ENCODE results near the gene FHL2.

FHL2 gene

GRCh38 chr2:105377871-105378270 is 21.0 kb downstream of the FHL2 start:
- DNase-seq = no peak

- no peak for DNase-seq
Observed at GRCh38 chr2:105376789-105377240, 22.0 kb downstream of the FHL2 start.

GRCh38 chr2:105376010-105376409 is 22.8 kb downstream of the FHL2 start:
- DNase-seq = no peak

- DNase-seq = no peak
Observed at GRCh38 chr2:105375001-105375561, 23.8 kb downstream of the FHL2 start.

GRCh38 chr2:105373895-105374401 is 24.9 kb downstream of the FHL2 start:
- no peak for DNase-seq

GRCh38 chr2:105373344-105373781 is 25.5 kb downstream of the FHL2 start:
- DNase-seq = no peak

GRCh38 chr2:105371810-105372209 is 27.0 kb downstream of the FHL2 start:
- DNase-seq = no peak

- DNase-seq = no peak
Observed at GRCh38 chr2:105371156-105371555, 27.7 kb downstream of the FHL2 start.

GRCh38 chr2:105369777-105370690 is 28.8 kb downstream of the FHL2 start:
- DNase-seq = peak; percentile 10

GRCh38 chr2:105368759-105369408 is 30.0 kb downstream of the FHL2 start:
- no peak for DNase-seq

- no peak for DNase-seq
Observed at GRCh38 chr2:105365206-105365605, 33.6 kb downstream of the FHL2 start.

- DNase-seq = no peak
Observed at GRCh38 chr2:105364436-105365139, 34.3 kb downstream of the FHL2 start.

GRCh38 chr2:105362862-105363591 is 35.8 kb downstream of the FHL2 start:
- no peak for DNase-seq

- DNase-seq = no peak
Observed at GRCh38 chr2:105361102-105361889, 37.6 kb downstream of the FHL2 start.

GRCh38 chr2:105358593-105358992 is 40.3 kb downstream of the FHL2 start:
- no peak for DNase-seq

GRCh38 chr2:105357122-105357521 is 41.7 kb downstream of the FHL2 start:
- no peak for DNase-seq

- DNase-seq = no peak
Observed at GRCh38 chr2:105344704-105345345, 54.0 kb downstream of the FHL2 start.

- DNase-seq = no peak
Observed at GRCh38 chr2:105339414-105339813, 59.4 kb downstream of the FHL2 start.

- DNase-seq = no peak
Observed at GRCh38 chr2:105338020-105338385, 60.8 kb downstream of the FHL2 start.

GRCh38 chr2:105337122-105338019 is 61.5 kb downstream of the FHL2 start, which contains the start of gene C2orf49:
Gene C2orf49 (plus strand): TSS chr2:105337540. CDS start chr2:105337588, 48 bp downstream.
- DNase-seq = peak; percentile 10
